SKM-1 treated with dmso at 0.1 percent for 144 hours (cell line): ENCODE results near the gene OR10S1.
"Not testable (repeated sequence)": the region's sequence is repeated elsewhere in the genome, so short reads cannot be mapped to it uniquely, and the experiment has no call there.

Source experiments
- DNase-seq: peaks from one replicate; lab custom pipeline; 2025; ENCODE audit not compliant: unreplicated experiment; lab: John Stamatoyannopoulos, UW

The OR10S1 gene

GRCh38 chr11:123977731-123978347, at the start of gene OR10S1:
Gene OR10S1 (minus strand): TSS chr11:123977781. CDS start chr11:123977664, 117 bp downstream.
- DNase-seq: no peak

GRCh38 chr11:124026498-124026897, 48.9 kb upstream of the OR10S1 start, which contains the start of gene OR10G8:
Gene OR10G8 (plus strand): TSS chr11:124026798. CDS start chr11:124029623, 2,825 bp downstream.
- DNase-seq: no peak

- DNase-seq: not testable (repeated sequence)
Measured at GRCh38 chr11:124015837-124016236, 38.3 kb upstream of the OR10S1 start.

- no peak for DNase-seq
Measured at GRCh38 chr11:124012697-124013096, 35.1 kb upstream of the OR10S1 start, which contains the start of gene OR10G4. Gene OR10G4 (plus strand): TSS chr11:124012997. CDS start chr11:124015575, 2,578 bp downstream.

- DNase-seq: no peak
Measured at GRCh38 chr11:123995119-123995518, 17.5 kb upstream of the OR10S1 start, which contains the start of gene OR10G6. Gene OR10G6 (minus strand): TSS chr11:123995161. CDS start chr11:123995161, 0 bp downstream.

- no peak for DNase-seq
Measured at GRCh38 chr11:123979311-123979710, 1.7 kb upstream of the OR10S1 start.

GRCh38 chr11:123976770-123977560, 616 bp downstream of the OR10S1 start:
- no peak for DNase-seq

GRCh38 chr11:123973816-123974215, 3.8 kb downstream of the OR10S1 start:
- no peak for DNase-seq

- DNase-seq: no peak
Measured at GRCh38 chr11:123956752-123957151, 20.8 kb downstream of the OR10S1 start.

GRCh38 chr11:123945132-123945531, 32.4 kb downstream of the OR10S1 start:
- no peak for DNase-seq

- no peak for DNase-seq
Measured at GRCh38 chr11:123943738-123944137, 33.8 kb downstream of the OR10S1 start, which contains the start of gene OR6T1. Gene OR6T1 (minus strand): TSS chr11:123943838. CDS start chr11:123943838, 0 bp downstream.

- no peak for DNase-seq
Measured at GRCh38 chr11:123942413-123942812, 35.2 kb downstream of the OR10S1 start.

- no peak for DNase-seq
Measured at GRCh38 chr11:123939317-123939716, 38.3 kb downstream of the OR10S1 start, which contains the start of gene OR4D5. Gene OR4D5 (plus strand): TSS chr11:123939617. CDS start chr11:123939617, 0 bp downstream.
